ENCODE results near the gene CD99.

CD99 gene

DNA sequence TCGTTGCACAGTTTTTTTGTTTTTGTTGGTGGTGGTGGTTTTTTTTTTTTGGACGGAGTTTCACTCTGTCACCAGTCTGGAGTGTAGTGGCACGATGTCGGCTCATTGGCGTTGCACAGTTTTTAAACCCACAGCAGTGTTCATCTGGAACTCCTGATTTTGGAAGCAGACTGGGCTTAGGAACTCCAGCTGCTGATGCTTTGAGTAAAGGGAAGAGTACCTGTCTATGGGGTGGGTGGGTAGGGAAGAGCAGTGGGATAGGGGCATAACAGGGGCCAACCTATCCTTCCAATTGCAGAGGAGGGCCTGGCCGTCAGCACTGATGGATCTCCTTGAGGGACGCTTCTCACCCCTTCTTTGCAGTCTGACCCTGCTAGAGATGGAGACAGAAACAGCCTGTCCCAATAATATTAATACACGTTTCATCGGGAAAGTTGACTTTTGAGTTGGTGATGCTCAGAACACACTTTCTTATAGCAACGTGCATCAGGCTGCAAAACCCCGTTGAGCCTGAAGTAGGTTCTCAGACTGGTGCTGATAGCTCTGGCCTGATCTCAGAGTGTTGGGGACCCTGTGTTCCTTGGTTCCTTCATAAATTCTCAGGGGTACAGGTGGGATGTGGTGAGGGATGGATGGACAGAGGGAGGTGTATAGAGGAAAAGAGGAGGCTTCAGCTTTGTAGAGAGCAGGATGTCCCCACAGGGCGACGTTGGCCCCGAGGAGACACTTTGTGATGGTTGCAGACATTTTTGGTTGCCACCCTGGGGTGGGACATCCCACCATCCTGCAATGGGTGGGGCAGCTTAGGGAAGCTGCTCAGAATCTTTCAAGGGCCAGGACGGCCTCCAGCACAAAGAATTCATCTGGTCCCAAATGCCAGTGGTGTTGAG, 2.3 kb downstream of the CD99 start:
- Histone ChIP-seq H3K4me1 (no peaks in the 10 kb centered on the region), H3K36me3 (ENCODE audit: control insufficient read depth, insufficient read depth, low read length) (no peaks in the 10 kb centered on the region), H3K4me2 (ENCODE audit: low read length) (no peak overlapping the region), H3K27me3 (ENCODE audit: control insufficient read depth, insufficient read depth, low read length) (no peaks in the 10 kb centered on the region), H3K79me2 (peaks cover 4% of the 10 kb centered on the region), H3K9ac (no peak overlapping the region), H2AFZ (no peak overlapping the region), H3K4me3 (ENCODE audit: low read depth, low read length) (no peak overlapping the region), H3K9me3 (ENCODE audit: control insufficient read depth, low read length) (no peaks in the 10 kb centered on the region), H3K27ac (no peak overlapping the region)
- no peak for TF ChIP-seq CTCF (IDR thresholded peaks at IDR 0.05)

DNA sequence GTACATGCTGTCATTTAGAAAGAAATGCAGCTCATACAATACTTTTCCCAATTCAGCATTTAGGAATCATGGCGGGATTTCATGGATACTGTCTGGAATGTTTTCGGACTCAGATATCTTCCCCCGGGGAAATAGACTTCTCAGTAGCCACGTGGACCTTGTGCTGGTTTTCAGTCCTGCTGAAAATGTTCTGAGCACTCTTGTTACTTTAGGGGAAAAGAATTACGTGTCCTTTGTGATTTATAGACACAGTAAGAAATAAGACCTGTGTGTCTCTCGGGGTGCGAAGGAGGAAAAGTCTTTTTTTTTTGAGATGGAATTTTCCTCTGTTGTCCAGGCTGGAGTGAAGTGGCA, 3.8 kb downstream of the CD99 start:
- Histone ChIP-seq H3K4me3 (ENCODE audit: low read depth, low read length) (no peak overlapping the region), H3K36me3 (ENCODE audit: control insufficient read depth, insufficient read depth, low read length) (no peaks in the 10 kb centered on the region), H3K27me3 (ENCODE audit: control insufficient read depth, insufficient read depth, low read length) (no peaks in the 10 kb centered on the region), H3K27ac (no peak overlapping the region), H3K9ac (no peak overlapping the region), H3K9me3 (ENCODE audit: control insufficient read depth, low read length) (no peaks in the 10 kb centered on the region), H3K4me2 (ENCODE audit: low read length) (no peak overlapping the region), H3K79me2 (peaks cover 8% of the 10 kb centered on the region), H3K4me1 (no peaks in the 10 kb centered on the region), H2AFZ (no peak overlapping the region)
- TF ChIP-seq CTCF (IDR thresholded peaks at IDR 0.05): no peak

DNA sequence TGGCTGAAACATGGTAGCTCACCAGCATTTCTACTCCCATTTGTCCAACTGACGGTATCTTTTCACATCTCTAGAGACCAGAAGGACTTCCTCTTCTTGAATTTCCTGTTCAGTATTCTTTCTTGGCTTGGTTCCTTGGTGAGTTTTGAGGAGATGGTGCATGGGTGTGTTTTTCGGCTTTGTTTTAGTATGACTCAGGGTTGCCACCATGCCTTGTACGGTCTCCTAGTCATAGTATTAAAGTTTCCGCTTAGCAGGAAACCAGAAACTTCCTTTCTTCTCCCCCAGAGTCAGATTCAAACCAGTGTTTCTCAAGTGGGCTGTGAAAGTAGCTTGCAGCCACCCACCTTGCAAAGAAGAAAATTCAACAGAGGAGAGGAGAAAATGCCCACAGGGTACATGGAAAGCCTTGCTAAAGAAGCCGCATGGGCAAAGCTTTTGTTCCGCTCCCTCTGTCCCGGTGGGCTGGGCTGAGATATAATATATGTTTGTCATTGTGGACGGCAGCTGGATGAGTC, 5.7 kb downstream of the CD99 start:
- Histone ChIP-seq H3K4me1 (no peaks in the 10 kb centered on the region), H3K27ac (no peak overlapping the region), H2AFZ (no peak overlapping the region), H3K4me2 (ENCODE audit: low read length) (no peak overlapping the region), H3K27me3 (ENCODE audit: control insufficient read depth, insufficient read depth, low read length) (no peaks in the 10 kb centered on the region), H3K4me3 (ENCODE audit: low read depth, low read length) (no peak overlapping the region), H3K36me3 (ENCODE audit: control insufficient read depth, insufficient read depth, low read length) (no peaks in the 10 kb centered on the region), H3K9ac (no peak overlapping the region), H3K79me2 (peaks cover 24% of the 10 kb centered on the region), H3K9me3 (ENCODE audit: control insufficient read depth, low read length) (no peaks in the 10 kb centered on the region)
- no peak for TF ChIP-seq CTCF (IDR thresholded peaks at IDR 0.05)

- Histone ChIP-seq H3K79me2 (peaks cover 25% of the 10 kb centered on the region), H3K36me3 (ENCODE audit: control insufficient read depth, insufficient read depth, low read length) (no peaks in the 10 kb centered on the region), H3K27me3 (ENCODE audit: control insufficient read depth, insufficient read depth, low read length) (no peaks in the 10 kb centered on the region), H3K9ac (no peak overlapping the region), H3K4me3 (ENCODE audit: low read depth, low read length) (no peak overlapping the region), H3K4me1 (no peaks in the 10 kb centered on the region), H3K4me2 (ENCODE audit: low read length) (no peak overlapping the region), H3K27ac (no peak overlapping the region), H3K9me3 (ENCODE audit: control insufficient read depth, low read length) (no peaks in the 10 kb centered on the region), H2AFZ (no peak overlapping the region)
- TF ChIP-seq CTCF (IDR thresholded peaks at IDR 0.05): no peak
Observed at GRCh38 chrX:2697306-2697705, 6.2 kb downstream of the CD99 start.
